HEK293 (cell line): Measurements from ENCODE around the gene GALNT2.

Experiments
- CTCF ChIA-PET: fragments of 350-600 bp; formaldehyde crosslinking; extraction: SDS; loops from one replicate; lab custom pipeline; 2021; ENCODE audit warnings: antibody characterized with exemption; lab: Yijun Ruan, JAX
- POLR2A ChIA-PET: fragments of 300-600 bp; formaldehyde crosslinking; extraction: SDS; loops from one replicate; lab custom pipeline; 2020; ENCODE audit warnings: antibody characterized with exemption, inconsistent platforms; lab: Yijun Ruan, JAX
- H3K27ac ChIP-seq: fragments of 200-500 bp; sonication (Bioruptor generic); 2 replicates; pipeline ENCODE4 v1.5.1; 2014; ENCODE audit warnings: low read depth, low read length, control low read depth, inconsistent platforms; ENCODE audit errors: extremely low read depth
- H3K36me3 ChIP-seq, 2 experiments: fragments of 200-500 bp in 1 of 2; sonication (Bioruptor generic) in 1 of 2; 1 replicate in 1 of 2; 2 replicates in 1 of 2; pipeline ENCODE4 v1.5.1; 2014 to 2017; ENCODE audit warnings: inconsistent platforms in 2 of 2, low read length in 2 of 2; ENCODE audit not compliant: control insufficient read depth in 2 of 2, insufficient read depth in 1 of 2
- H3K4me1 ChIP-seq: fragments of 200-500 bp; sonication (Bioruptor generic); 2 replicates; pipeline ENCODE4 v1.5.1; 2014; ENCODE audit warnings: mild to moderate bottlenecking, low read length, inconsistent platforms; ENCODE audit not compliant: control insufficient read depth, insufficient read depth
- H3K4me3 ChIP-seq: 2 replicates; pipeline ENCODE4 v1.5.1; 2011; ENCODE audit warnings: low read depth, mild to moderate bottlenecking, control low read depth, low read length, moderate library complexity
- H3K9me3 ChIP-seq: fragments of 200-500 bp; sonication (Bioruptor generic); 2 replicates; pipeline ENCODE4 v1.5.1; 2014; ENCODE audit warnings: low read depth, low read length, inconsistent platforms; ENCODE audit not compliant: control insufficient read depth, insufficient read depth
- BCL11A ChIP-seq: fragments of 450-650 bp; formaldehyde crosslinking; IDR thresholded peaks from 2 replicates; pipeline ENCODE4 v1.5.1; 2016; ENCODE audit warnings: low read depth, missing biosample characterization, missing genetic modification characterization
- CTCF ChIP-seq: fragments of 450-650 bp; formaldehyde crosslinking; IDR thresholded peaks from 2 replicates; pipeline ENCODE4 v1.5.1; 2016; ENCODE audit warnings: missing biosample characterization, missing genetic modification characterization
- FEZF1 ChIP-seq: fragments of 450-650 bp; formaldehyde crosslinking; IDR thresholded peaks from 2 replicates; pipeline ENCODE4 v1.5.1; 2016; ENCODE audit warnings: missing biosample characterization, missing genetic modification characterization
- REST ChIP-seq: fragments of 450-650 bp; formaldehyde crosslinking; IDR thresholded peaks from 2 replicates; pipeline ENCODE4 v1.5.1; 2016; ENCODE audit warnings: missing biosample characterization, missing genetic modification characterization
- SCRT1 ChIP-seq: fragments of 450-650 bp; formaldehyde crosslinking; IDR thresholded peaks from 2 replicates; pipeline ENCODE4 v1.5.1; 2016; ENCODE audit warnings: missing biosample characterization, missing genetic modification characterization, borderline replicate concordance
- SCRT2 ChIP-seq: fragments of 450-650 bp; formaldehyde crosslinking; IDR thresholded peaks from 2 replicates; pipeline ENCODE4 v1.5.1; 2016; ENCODE audit warnings: missing biosample characterization, missing genetic modification characterization
- SETDB1 ChIP-seq: IDR thresholded peaks from one replicate; pipeline ENCODE4 v1.6.1; 2017; ENCODE audit warnings: mild to moderate bottlenecking, low read length, moderate library complexity, mixed read lengths; ENCODE audit not compliant: insufficient read length
- ZBTB20 ChIP-seq: fragments of 450-650 bp; formaldehyde crosslinking; IDR thresholded peaks from 2 replicates; pipeline ENCODE4 v1.5.1; 2016; ENCODE audit warnings: missing biosample characterization, missing genetic modification characterization
- ZBTB7A ChIP-seq: fragments of 450-650 bp; formaldehyde crosslinking; IDR thresholded peaks from 2 replicates; pipeline ENCODE4 v1.5.1; 2016; ENCODE audit warnings: low read depth, missing biosample characterization, missing genetic modification characterization
- ZBTB8A ChIP-seq: fragments of 450-650 bp; formaldehyde crosslinking; IDR thresholded peaks from 2 replicates; pipeline ENCODE4 v1.5.1; 2016; ENCODE audit warnings: missing biosample characterization, missing genetic modification characterization
- ZEB2 ChIP-seq: fragments of 450-650 bp; formaldehyde crosslinking; IDR thresholded peaks from 2 replicates; pipeline ENCODE4 v1.5.1; 2016; ENCODE audit warnings: missing biosample characterization, missing genetic modification characterization
- ZFP41 ChIP-seq: fragments of 450-650 bp; formaldehyde crosslinking; IDR thresholded peaks from 2 replicates; pipeline ENCODE4 v1.5.1; 2016; ENCODE audit warnings: missing biosample characterization, missing genetic modification characterization, borderline replicate concordance
- ZNF138 ChIP-seq: fragments of 450-650 bp; formaldehyde crosslinking; IDR thresholded peaks from 2 replicates; pipeline ENCODE4 v1.5.1; 2016; ENCODE audit warnings: missing biosample characterization, missing genetic modification characterization, borderline replicate concordance
- ZNF148 ChIP-seq: fragments of 450-650 bp; formaldehyde crosslinking; IDR thresholded peaks from 2 replicates; pipeline ENCODE4 v1.5.0; 2017; ENCODE audit warnings: missing biosample characterization, missing genetic modification characterization, borderline replicate concordance
- ZNF18 ChIP-seq: fragments of 450-650 bp; formaldehyde crosslinking; IDR thresholded peaks from 2 replicates; pipeline ENCODE4 v1.5.1; 2016; ENCODE audit warnings: missing biosample characterization, missing genetic modification characterization
- ZNF24 ChIP-seq: fragments of 450-650 bp; formaldehyde crosslinking; IDR thresholded peaks from 2 replicates; pipeline ENCODE4 v1.5.1; 2016; ENCODE audit warnings: missing biosample characterization, missing genetic modification characterization
- ZNF391 ChIP-seq: fragments of 450-650 bp; formaldehyde crosslinking; IDR thresholded peaks from 2 replicates; pipeline ENCODE4 v1.5.1; 2016; ENCODE audit warnings: low read depth, missing biosample characterization, missing genetic modification characterization, borderline replicate concordance
- ZNF488 ChIP-seq: fragments of 450-650 bp; formaldehyde crosslinking; IDR thresholded peaks from 2 replicates; pipeline ENCODE4 v1.5.1; 2016; ENCODE audit warnings: missing biosample characterization, missing genetic modification characterization
- ZNF501 ChIP-seq: fragments of 450-650 bp; formaldehyde crosslinking; IDR thresholded peaks from 2 replicates; pipeline ENCODE4 v1.5.1; 2016; ENCODE audit warnings: missing biosample characterization, missing genetic modification characterization
- ZNF529 ChIP-seq: fragments of 450-650 bp; formaldehyde crosslinking; IDR thresholded peaks from 2 replicates; pipeline ENCODE4 v1.5.1; 2017; ENCODE audit warnings: missing genetic modification characterization, missing biosample characterization; ENCODE audit not compliant: insufficient replicate concordance
- ZNF549 ChIP-seq: fragments of 450-650 bp; IDR thresholded peaks from 2 replicates; pipeline ENCODE4 v1.5.1; 2018; ENCODE audit warnings: missing biosample characterization, missing genetic modification characterization, mild to moderate bottlenecking, inconsistent platforms, moderate library complexity
- ZNF558 ChIP-seq: fragments of 450-650 bp; formaldehyde crosslinking; IDR thresholded peaks from 2 replicates; pipeline ENCODE4 v1.5.1; 2016; ENCODE audit warnings: missing biosample characterization, missing genetic modification characterization
- ZNF600 ChIP-seq: fragments of 450-650 bp; formaldehyde crosslinking; IDR thresholded peaks from 2 replicates; pipeline ENCODE4 v1.5.1; 2016; ENCODE audit warnings: missing biosample characterization, missing genetic modification characterization
- ZNF654 ChIP-seq: fragments of 450-650 bp; formaldehyde crosslinking; IDR thresholded peaks from 2 replicates; pipeline ENCODE4 v1.5.1; 2016; ENCODE audit warnings: low read depth, missing biosample characterization, missing genetic modification characterization
- ZNF670 ChIP-seq: fragments of 450-650 bp; formaldehyde crosslinking; IDR thresholded peaks from 2 replicates; pipeline ENCODE4 v1.5.1; 2016; ENCODE audit warnings: missing biosample characterization, missing genetic modification characterization, low read depth
- ZNF792 ChIP-seq: fragments of 450-650 bp; formaldehyde crosslinking; IDR thresholded peaks from 2 replicates; pipeline ENCODE4 v1.5.1; 2016; ENCODE audit warnings: missing biosample characterization, missing genetic modification characterization
- ZSCAN16 ChIP-seq: fragments of 450-650 bp; formaldehyde crosslinking; IDR thresholded peaks from 2 replicates; pipeline ENCODE4 v1.5.1; 2016; ENCODE audit warnings: missing biosample characterization, missing genetic modification characterization

Gene GALNT2

GRCh38 chr1:230310381-230311163 is 243.5 kb downstream of the GALNT2 start (continued):
- TF ChIP-seq ZNF600 (tag by site-specific recombination) (peak; percentile 67), ZNF654 (tag by site-specific recombination) (peak; percentile 97), ZNF24 (peak; percentile 87), ZBTB7A (tag by site-specific recombination) (no peak), ZNF549 (tag by site-specific recombination) (no peak), ZNF488 (tag by site-specific recombination) (no peak), SCRT1 (tag by site-specific recombination) (peak; percentile 63; the same call in 1 of the 2 replicates), ZBTB20 (tag by site-specific recombination) (no peak), ZNF391 (peak; percentile 30; the same call in 1 of the 2 replicates), ZNF670 (tag by site-specific recombination) (no peak), ZNF501 (tag by site-specific recombination) (no peak), CTCF (tag by site-specific recombination) (peak; percentile 96), ZNF529 (tag by site-specific recombination) (no peak), ZNF558 (no peak), SCRT2 (tag by site-specific recombination) (peak; percentile 74), BCL11A (0 out of 2 replicates have a peak, but pooled peaks have one; percentile 61), ZEB2 (tag by site-specific recombination) (0 out of 2 replicates have a peak, but pooled peaks have one; percentile 31)

- POLR2A ChIA-PET, result no interaction called here
- Histone ChIP-seq H3K36me3 (no peaks in the 10 kb centered on the region), H3K27ac (no peak overlapping the region), H3K9me3 (no peaks in the 10 kb centered on the region), H3K4me1 (no peaks in the 10 kb centered on the region; the same call in 1 of the 2 replicates), H3K4me3 (no peak overlapping the region)
- no peak for TF ChIP-seq FEZF1
- no peak for TF ChIP-seq ZSCAN16 (tag by site-specific recombination)
- no peak for TF ChIP-seq ZNF792
- TF ChIP-seq REST, result no peak
- no peak for TF ChIP-seq ZNF138 (tag by site-specific recombination)
- TF ChIP-seq ZBTB8A (tag by site-specific recombination), result no peak
- no peak for TF ChIP-seq ZNF148
- TF ChIP-seq ZFP41 (tag by site-specific recombination), result no peak
- TF ChIP-seq ZNF18 (tag by site-specific recombination), result no peak
- TF ChIP-seq SETDB1, result no peak
- CTCF ChIA-PET, result interaction anchor here (0.7 to 1.5 kb wide), 2 partner anchors 61 to 651 kb away, joined by 3 to 12 read pairs; no protein-coding TSS in a partner anchor
These were observed 245.6 kb downstream of the GALNT2 start for GRCh38 chr1:230312676-230313075.
